BJ (cell line): ENCODE measurements around the gene POLD2. TPM values are rescaled to one million over a fixed set of nuclear protein-coding genes. Genes with fewer than 3 reads are reported as not detected.

Source experiments
- CTCF ChIA-PET: fragments of 350-600 bp; formaldehyde crosslinking; extraction: SDS; loops from one replicate; lab custom pipeline; 2021; ENCODE audit warnings: antibody characterized with exemption, inconsistent platforms; lab: Yijun Ruan, JAX
- POLR2A ChIA-PET: fragments of 300-600 bp; sonication (Branson Sonifier 250); formaldehyde crosslinking; extraction: SDS; loops from one replicate; lab custom pipeline; 2021; ENCODE audit warnings: antibody characterized with exemption; lab: Charles Lee
- DNase-seq: peaks from one replicate; pipeline ENCODE4 v3.0.0-alpha.2; 2011; ENCODE audit warnings: low read depth
- H3K27me3 ChIP-seq: 2 replicates; pipeline ENCODE4 v1.6.0; 2011; ENCODE audit warnings: low read length; ENCODE audit not compliant: control insufficient read depth, insufficient read depth
- H3K36me3 ChIP-seq: 2 replicates; pipeline ENCODE4 v1.5.1; 2011; ENCODE audit warnings: low read length; ENCODE audit not compliant: control insufficient read depth, insufficient read depth
- H3K4me3 ChIP-seq: 2 replicates; pipeline ENCODE4 v1.5.1; 2011; ENCODE audit warnings: low read depth, mild to moderate bottlenecking, control low read depth, low read length
- polyA plus RNA-seq: library from polyadenylated mRNA; depleted of rRNA; stranded (reverse); fragments of >200 nt; gene quantifications from 2 replicates; pipeline ENCODE4 v1.2.3, GENCODE V29; 2011
- TF ChIP-seq, protein P1 (sequence below): IDR thresholded peaks from 2 replicates; pipeline ENCODE4 v1.5.1; 2011; ENCODE audit warnings: low read depth, mild to moderate bottlenecking, control low read depth, inconsistent platforms, low read length, moderate library complexity; ENCODE audit not compliant: insufficient read depth

Gene POLD2
- polyA plus RNA-seq, 1 experiment: 87.2 TPM

DNA sequence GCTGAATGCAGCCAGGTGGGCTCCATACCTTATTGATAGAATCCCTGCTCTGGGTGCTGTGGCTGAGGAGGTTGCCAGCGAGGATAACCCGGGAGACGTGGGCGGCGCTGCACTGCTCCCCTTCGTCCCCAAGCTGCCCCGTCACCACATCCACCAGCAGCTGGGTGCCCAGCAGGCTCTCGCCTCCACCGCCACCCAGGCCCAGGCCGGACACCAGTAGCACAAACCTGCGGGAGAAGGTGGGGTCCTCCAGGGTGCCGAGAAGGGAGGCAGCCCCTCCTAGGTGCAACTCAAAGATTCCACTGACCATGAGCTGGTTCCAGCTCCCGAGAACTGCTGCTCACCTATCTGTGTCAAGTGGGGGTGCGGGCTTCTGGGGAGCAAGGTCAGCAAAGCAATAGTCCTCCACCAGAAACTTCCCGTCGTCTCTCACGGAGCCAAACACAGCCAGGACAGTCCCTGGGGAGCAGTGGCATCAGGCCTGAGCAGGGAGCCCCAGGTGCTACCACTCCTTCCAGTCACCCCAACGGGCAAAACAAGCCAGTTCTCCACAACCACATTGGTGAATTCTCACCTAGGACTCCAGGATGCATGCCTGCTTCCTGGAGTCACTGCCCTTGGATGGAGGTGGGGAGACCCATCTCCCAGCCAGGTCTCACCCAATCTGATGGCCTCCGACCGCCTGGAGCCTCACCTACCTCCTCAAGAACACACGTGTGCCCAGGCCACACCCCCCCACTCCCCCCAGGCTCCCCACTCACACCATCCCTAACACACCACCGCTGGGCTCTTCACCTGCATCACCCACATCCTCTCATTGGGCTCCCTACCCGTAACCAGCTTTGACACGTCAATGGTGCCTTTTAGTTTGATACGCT, 6.3 kb downstream of the POLD2 start:
- TF ChIP-seq, protein P1, sequence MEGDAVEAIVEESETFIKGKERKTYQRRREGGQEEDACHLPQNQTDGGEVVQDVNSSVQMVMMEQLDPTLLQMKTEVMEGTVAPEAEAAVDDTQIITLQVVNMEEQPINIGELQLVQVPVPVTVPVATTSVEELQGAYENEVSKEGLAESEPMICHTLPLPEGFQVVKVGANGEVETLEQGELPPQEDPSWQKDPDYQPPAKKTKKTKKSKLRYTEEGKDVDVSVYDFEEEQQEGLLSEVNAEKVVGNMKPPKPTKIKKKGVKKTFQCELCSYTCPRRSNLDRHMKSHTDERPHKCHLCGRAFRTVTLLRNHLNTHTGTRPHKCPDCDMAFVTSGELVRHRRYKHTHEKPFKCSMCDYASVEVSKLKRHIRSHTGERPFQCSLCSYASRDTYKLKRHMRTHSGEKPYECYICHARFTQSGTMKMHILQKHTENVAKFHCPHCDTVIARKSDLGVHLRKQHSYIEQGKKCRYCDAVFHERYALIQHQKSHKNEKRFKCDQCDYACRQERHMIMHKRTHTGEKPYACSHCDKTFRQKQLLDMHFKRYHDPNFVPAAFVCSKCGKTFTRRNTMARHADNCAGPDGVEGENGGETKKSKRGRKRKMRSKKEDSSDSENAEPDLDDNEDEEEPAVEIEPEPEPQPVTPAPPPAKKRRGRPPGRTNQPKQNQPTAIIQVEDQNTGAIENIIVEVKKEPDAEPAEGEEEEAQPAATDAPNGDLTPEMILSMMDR: no peak
- DNase-seq: no peak
- ChIA-PET CTCF (interaction anchor here (0.8 to 1.0 kb wide), 2 partner anchors 44 to 79 kb away, joined by 3 read pairs; no protein-coding TSS in a partner anchor), POLR2A (no interaction called here)
- Histone ChIP-seq H3K27me3 (no peaks in the 10 kb centered on the region), H3K36me3 (peaks cover 26% of the 10 kb centered on the region), H3K4me3 (no peak overlapping the region)

GRCh38 chr7:44116087-44116788, 7.1 kb downstream of the POLD2 start:
- Histone ChIP-seq H3K27me3 (no peaks in the 10 kb centered on the region), H3K4me3 (no peak overlapping the region), H3K36me3 (peaks cover 32% of the 10 kb centered on the region)
- DNase-seq: no peak
- TF ChIP-seq, protein P1: no peak
- ChIA-PET POLR2A (no interaction called here), CTCF (interaction anchor here (0.7 to 1.9 kb wide), 7 partner anchors 8 to 79 kb away, joined by 3 to 7 read pairs (median 4); no protein-coding TSS in a partner anchor)

DNA sequence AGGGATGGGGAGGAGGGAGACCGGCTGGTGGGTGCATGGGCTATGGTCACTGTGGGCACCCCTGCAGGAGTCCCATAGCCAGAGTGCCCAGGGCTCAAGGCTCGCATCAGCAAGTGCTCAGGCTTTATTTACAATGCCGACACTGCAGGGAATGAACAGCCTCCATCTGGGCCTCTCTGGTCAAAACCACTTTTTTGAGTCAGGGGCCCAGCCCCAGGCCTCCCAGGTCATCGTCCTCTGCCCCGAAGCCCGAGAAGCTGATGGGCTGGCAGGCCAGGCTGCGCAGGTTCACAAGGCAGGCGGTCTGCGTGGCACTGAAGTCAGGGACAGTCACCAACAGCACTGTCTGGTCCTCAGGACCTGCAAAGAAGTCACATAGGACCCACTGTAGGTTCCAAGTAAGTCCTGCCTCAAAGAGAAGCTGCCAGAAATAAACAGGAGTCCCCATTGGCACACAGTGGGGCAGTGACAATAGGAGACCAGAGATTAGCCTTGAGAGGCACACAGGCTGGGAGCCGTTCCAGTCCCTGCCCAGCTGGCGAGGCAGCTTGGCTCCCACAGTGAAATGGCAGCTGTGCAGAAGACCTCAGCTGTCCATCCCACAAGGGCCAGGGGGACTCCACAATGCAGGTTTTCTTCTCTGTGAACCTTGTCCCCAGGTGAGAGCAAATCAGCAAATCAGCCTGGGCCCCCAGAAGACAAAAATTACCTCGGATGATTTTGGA, 8.6 kb downstream of the POLD2 start:
- Histone ChIP-seq H3K36me3 (peaks cover 42% of the 10 kb centered on the region), H3K4me3 (no peak overlapping the region), H3K27me3 (no peaks in the 10 kb centered on the region)
- ChIA-PET CTCF (interaction anchor here (1.3 to 1.9 kb wide), 3 partner anchors 9 to 42 kb away, joined by 4 to 7 read pairs (median 5); no protein-coding TSS in a partner anchor), POLR2A (interaction anchor here (0.7 kb wide), 1 partner anchor 8 kb away, joined by 3 read pairs; no protein-coding TSS in a partner anchor)
- DNase-seq: no peak
- TF ChIP-seq, protein P1: no peak

- Histone ChIP-seq H3K4me3 (no peak overlapping the region), H3K36me3 (peaks cover 48% of the 10 kb centered on the region), H3K27me3 (no peaks in the 10 kb centered on the region)
- no peak for DNase-seq
- TF ChIP-seq, protein P1: no peak
- ChIA-PET POLR2A (no interaction called here), CTCF (no interaction called here)
These were observed 9.5 kb downstream of the POLD2 start for GRCh38 chr7:44113764-44114354.
